ENCODE measurements around the gene NRN1L.
A peak's percentile ranks its signal among the peaks of the same experiment; 100 is the strongest.
"Not testable (repeated sequence)": the region's sequence is repeated elsewhere in the genome, so short reads cannot be mapped to it uniquely, and the experiment has no call there.

NRN1L gene

DNA sequence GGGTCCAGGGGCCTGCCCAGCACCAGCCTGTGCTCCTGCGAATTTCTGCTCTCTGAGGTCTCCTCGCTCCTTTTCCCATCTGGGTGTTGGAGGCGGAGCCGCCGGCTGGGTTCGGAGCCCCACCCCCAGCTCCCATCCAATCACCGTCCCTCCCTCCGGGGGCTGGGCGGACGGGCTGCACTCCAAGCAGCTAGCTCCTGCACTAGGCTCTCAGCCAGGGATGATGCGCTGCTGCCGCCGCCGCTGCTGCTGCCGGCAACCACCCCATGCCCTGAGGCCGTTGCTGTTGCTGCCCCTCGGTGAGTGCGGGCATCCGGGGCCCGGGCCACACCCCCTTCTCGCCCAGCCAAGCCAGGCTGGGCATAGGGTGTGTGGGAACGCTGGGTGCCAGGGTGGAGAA is at the start of gene NRN1L:
NRN1L (plus strand) TSS at position 202 of the 400 bp plus-strand sequence; CDS start at position 221, 19 bp downstream.
- DNase-seq = peak in 1 of 2 experiments; percentile 53

DNA sequence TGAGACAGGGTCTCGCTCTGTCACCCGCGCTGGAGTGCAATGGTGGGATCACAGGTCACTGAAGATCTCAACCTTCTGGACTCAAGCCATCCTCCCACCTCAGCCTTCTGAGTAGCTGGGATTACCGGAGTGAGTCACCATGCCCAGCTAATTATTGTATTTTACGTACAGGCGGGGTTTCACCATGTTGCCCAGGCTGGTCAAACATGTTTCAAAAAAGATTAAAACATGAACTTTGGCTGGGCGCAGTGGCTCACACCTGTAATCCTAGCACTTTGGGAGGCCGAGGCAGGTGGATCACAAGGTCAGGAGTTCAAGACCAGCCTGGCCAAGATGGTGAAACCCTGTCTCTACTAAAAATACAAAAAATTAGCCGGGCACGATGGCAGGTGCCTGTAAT is 47.5 kb upstream of the NRN1L start:
- not testable (repeated sequence) for DNase-seq

DNA sequence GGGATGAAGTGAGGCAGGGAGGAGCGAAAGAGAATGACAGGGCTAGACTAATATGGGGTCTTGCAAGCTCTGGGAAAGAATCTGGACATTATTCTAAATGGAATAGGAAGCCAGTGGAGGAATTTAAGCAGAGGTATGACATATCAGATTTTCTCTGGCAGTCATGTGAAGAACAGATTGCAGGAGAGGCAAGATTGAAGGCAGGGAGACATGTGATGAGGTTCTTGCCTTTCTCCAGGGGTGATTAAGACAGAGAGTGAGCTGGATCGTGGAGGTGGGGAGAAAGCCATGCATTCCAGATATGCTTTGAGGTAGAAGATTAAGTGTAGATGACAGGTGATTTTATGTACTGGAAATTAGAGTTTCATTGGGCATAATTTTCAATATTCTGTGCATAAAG is 46.9 kb upstream of the NRN1L start:
- no peak for DNase-seq

DNA sequence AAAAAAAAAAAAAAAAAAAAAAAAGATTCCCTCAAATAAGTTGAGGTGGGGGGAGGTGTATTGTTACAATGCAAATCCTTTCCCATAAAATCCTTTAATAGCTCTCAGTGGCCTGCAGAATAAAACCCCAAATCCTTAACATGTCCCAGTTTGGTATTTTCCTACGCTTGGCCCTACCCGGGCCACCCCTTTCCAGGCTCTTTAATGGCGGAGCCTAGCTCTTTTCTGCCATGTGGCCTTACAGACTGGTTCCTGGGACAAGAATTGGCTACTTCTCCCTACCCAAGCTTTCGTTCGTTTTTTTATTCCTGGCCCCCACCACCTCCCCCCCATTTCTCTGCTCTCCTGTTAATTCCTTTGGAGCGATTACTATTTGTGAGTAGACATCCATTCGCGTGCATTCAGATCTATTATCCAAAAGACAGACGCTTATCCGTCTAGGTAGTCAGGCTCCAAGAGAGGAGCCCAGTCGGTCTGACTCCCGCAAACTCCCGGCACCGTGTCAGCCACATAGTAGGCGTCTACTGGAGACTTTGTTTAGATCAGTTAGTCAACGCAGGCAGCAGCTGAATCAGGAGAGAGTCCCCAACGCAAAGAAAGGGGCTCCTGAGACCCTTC is 43.4 kb upstream of the NRN1L start:
- DNase-seq = no peak

DNA sequence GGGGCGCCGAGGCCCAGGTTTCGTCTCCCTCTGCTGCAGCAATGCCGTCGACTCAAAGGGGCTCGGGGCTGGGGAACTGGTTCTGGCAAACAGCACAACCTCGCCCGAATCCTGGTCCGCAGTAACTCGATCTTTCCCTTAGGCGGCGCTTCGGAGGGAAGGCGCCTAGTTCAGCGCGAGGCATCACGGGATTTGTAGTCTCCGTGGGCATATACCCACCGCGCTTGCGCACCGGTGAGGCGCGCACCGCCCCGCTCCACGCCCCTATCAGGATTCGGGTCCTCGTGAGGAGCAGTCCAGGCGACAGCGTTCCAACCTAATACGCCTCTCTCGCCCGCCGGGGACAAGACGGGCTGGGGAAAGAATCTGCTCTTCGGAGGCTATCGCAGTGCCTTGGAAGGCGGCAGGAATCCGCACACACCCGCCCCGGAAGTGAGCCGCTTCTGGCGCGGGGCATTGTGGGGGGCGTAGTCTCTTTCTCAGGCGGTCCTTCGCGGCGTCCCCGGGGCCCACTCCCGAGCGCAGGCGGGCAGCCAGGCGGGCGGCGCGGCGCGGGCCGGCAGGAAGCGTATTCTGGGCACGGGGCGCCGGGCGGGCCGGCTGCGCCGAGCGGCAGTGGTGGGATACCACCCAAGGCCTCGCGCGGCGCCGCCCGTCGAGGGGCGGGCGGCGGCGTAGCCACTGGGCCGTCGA is 42.7 kb upstream of the NRN1L start, which contains the start of gene THAP11:
THAP11 (plus strand) TSS at position 505 of the 693 bp plus-strand sequence. CDS start 235 bp downstream, outside the sequence.
- peak in 1 of 2 experiments; percentile 86 for DNase-seq

DNA sequence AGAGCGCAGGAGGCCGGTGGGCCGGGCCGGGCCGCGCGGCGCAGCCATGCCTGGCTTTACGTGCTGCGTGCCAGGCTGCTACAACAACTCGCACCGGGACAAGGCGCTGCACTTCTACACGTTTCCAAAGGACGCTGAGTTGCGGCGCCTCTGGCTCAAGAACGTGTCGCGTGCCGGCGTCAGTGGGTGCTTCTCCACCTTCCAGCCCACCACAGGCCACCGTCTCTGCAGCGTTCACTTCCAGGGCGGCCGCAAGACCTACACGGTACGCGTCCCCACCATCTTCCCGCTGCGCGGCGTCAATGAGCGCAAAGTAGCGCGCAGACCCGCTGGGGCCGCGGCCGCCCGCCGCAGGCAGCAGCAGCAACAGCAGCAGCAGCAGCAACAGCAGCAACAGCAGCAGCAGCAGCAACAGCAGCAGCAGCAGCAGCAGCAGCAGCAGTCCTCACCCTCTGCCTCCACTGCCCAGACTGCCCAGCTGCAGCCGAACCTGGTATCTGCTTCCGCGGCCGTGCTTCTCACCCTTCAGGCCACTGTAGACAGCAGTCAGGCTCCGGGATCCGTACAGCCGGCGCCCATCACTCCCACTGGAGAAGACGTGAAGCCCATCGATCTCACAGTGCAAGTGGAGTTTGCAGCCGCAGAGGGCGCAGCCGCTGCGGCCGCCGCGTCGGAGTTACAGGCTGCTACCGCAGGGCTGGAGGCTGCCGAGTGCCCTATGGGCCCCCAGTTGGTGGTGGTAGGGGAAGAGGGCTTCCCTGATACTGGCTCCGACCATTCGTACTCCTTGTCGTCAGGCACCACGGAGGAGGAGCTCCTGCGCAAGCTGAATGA is 42.0 kb upstream of the NRN1L start:
- no peak for DNase-seq

DNA sequence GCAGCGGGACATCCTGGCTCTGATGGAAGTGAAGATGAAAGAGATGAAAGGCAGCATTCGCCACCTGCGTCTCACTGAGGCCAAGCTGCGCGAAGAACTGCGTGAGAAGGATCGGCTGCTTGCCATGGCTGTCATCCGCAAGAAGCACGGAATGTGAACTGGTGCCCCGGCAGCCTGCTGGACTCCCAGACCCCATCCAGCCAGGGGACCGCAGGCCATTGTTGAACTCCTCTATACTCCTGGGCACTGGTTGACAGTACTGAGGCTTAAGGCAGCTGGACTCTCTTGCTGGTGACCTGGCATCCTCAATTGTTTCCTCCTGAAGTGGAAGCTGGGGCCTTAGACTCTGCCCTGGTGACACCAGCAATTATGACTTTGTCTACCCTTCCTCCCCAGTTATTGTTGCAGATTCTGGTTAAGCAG is 41.3 kb upstream of the NRN1L start:
- no peak for DNase-seq

DNA sequence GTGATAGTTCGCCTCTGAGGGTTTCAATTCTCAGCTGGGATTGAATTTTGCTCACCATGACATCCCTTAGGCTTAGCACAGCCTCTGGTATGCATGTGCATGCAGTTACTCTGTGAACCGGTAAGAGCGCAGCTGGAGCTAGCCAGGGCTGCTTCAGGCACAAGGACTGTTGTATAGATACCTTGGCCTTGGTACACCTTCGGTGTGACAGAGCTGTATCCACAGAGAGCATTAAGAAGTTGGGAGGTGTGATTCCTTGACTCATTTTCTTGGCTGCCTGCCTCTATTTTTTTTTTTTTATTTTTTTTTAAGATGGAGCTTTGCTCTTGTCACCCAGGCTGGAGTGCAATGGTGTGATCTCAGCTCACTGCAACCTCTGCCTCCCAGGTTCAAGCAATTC is 40.2 kb upstream of the NRN1L start:
- DNase-seq = no peak

DNA sequence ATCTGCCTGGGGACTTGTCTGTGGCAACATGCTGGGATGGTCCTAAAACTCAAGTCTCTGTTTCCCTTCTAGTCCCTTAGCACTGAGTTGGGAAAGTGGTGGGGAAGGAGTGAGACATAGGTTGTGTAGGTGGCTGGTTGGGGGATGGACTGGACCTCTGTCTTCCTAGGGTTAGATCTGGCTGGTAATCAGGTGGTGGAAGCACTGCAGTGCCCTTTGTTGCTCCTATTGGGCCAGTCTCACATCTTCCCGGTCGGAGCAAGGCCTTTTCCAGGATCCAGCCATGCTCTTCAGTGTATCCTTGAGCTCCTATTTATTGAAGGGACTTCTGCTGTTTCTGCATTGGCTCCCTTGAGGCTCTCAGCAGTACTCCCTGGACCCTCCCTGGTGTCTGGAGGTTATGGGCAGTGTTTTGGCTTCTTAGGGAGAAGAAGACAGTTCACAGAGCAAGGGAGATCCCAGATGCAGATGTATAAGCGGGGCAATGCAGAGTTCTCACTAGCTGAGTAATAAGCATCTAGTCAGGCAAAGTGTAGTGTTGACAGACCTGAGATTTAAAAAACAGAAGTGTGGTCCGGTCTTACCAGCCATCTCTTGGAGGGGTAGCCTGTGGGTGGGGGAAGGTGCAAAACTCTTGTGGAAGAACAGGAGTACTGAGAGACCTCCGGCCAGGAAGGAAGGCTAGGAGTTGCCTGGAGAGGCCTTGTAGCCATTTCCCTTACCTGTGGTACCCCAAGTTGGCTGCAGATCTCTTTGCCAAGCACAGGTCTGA is 39.2 kb upstream of the NRN1L start:
- DNase-seq = no peak

DNA sequence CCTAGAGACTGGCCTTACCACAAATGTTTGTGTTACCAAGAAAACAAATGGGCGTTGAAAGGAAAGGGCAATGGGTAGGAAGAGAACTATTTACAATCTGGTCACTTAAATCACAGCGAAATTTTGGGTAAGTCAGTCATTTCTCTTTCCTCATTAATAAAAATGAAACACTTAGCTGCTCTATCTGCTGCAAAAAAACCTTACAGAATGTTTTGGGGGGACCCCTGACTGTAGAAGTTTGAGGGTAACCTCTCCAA is 38.7 kb upstream of the NRN1L start:
- no peak for DNase-seq

DNA sequence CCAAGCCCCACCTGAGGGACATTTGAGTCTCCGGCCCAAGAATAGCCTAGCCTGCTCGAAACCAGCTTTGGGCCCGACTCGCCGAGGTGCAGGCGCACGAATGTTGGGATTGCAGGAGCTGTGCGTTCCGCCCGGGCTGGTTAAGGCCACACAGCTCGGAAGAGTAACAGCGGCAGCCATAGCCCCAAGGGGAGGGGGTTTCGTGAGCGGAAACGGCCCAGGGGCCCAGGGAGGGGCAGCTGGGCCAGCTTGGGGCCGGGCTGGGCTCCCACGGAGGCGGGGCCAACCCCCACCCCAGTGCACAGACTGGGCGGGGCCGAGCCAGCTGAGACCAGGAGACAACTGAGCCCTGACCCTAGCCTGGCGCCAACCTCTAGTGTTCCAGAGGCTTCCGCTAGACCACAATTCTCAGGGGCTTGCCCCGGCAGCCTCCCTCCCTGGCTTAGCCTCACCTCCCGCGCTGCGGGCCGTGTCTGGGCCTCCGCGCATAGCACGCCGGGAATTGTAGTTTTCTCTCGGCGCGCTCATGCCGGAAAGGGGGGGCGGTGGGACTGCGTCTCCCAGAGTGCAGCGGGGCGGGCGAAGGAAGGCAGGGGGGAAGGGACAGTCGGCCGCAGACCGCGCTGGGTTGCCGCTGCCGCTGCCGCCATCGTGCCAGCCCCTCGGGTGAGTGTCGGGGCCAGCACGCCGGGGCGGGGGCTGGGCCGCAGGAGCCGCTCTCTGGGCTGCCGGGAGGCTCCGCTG is 38.2 kb upstream of the NRN1L start, which contains the start of gene NUTF2:
NUTF2 (plus strand) TSS at position 614 of the 744 bp plus-strand sequence. CDS start 18,198 bp downstream, outside the sequence.
- DNase-seq = peak; percentile 38 to 65

DNA sequence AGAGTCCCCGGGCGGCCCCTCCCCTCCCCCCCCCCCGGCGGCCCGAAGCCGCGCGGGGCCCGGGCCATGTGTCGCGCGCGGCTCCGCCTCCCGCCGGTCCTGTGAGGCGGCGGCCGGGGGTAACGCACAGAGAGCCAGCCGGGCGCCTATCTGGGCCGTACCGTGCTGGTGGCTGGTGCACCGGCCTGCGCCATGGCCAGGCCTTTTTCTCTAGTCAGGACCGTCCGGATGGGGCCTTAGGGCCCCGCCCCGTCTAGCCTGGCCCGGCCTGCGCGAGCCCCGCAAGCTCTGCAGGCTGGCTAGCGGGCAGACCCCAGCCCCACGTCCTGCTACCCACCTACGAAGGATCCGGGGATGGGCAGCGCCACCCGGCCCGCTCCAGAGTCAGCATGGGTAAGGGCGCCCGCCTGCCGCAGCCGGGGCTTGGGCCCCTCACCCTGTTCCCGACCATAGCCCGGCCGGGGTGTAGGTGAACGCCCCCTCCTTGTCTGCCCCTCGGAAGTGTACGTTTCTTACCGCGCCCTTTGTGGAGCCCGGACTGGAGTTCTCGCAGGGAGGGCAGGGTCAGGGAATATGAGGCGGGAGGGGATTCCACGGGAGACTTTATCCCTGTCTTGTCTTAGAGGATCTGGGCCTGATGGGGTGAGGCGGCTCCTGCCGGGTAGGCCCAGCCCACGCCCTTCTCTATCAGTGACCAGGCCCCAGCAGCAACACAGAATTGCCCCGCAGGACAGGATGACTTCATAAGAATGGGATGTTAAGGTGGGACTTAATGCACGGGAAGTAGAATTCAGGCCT is 37.4 kb upstream of the NRN1L start, which contains the start of gene CENPT:
CENPT (minus strand) TSS at position 630 of the 798 bp plus-strand sequence. CDS start 13,834 bp downstream, outside the sequence.
- DNase-seq = no peak

DNA sequence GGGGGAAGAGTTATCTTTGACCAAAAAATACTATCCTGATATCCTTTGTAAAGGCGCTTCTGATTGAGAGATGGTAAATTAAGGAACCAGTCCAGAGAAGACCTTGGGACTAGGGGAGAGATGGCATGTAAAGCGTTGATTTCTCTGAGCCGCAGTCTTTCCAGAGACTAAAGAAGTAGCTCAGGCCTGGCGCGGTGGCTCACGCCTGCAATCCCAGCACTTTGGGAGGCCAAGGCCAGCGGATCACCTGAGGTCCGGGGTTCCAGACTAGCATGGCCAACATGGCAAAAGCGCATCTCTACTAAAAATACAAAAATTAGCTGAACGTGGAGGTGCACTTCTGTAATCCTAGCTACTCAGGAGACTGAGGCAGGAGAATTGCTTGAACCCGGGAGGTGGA is 36.6 kb upstream of the NRN1L start:
- no peak for DNase-seq

DNA sequence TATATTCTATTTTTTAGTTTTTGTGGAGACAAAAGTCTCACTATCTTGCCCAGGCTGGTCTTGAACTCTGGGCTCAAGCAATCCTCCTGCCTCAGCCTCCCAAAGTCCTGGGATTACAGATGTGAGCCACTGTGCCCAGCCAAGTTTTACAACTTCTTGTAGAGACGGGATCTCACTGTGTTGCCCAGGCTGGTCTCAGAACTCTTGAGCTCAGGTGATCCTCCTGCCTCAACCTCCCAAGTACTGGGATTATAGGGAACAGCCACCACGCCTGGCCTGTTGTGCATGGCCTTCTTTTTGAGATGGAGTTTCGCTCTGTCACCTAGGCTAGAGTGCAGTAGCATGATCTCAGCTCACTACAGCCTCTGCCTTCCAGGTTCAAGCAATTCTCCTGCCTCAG is 31.0 kb upstream of the NRN1L start:
- no peak for DNase-seq

DNA sequence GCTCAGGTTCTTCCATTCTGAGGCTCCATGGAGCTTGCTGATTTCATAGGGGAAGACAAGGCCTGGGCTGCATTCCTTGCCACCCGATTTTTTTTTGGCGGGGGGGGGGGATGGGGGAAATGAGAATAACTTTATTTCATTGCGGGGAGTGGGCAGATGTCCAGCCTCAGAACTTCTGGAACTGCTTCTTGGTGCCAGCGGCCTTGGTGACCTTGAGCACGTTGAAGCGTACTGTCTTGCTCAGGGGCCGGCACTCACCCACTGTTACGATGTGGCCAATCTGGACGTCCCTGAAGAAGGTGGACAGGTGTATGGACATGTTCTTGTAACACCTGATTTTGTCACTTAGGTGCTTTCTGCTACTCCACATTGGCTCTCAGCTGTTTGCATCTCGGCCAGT is 28.9 kb upstream of the NRN1L start:
- DNase-seq = no peak

DNA sequence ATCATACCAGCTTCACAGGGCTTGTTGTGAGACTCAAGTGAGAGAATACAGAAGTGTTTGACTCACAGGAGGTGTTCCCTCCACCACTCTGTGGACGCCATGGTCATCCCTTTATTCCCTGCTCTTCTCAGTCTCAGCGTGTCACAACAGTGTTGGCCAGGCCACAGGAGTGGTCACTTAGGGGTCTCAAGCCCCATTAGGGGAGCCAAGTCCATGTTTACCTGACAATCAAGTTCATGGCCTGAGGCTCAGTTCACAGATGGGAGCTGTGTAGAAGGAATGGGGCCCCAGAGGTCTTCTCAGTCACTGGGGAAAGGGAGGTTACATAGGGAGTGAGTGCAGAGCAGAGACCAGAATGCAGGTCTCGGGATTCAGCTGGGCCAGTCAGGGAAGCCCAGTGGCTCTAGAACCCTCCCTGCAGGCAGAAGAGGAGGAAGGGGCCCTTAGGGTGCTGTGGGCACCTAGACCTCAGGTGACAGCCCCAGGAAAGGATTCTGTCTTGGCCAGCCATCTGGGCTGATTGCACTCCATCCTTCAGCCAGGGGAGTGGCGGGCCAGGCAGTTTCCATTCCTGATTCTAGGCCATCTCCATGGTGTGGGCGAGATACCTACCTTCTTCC is 27.6 kb upstream of the NRN1L start:
- no peak for DNase-seq

DNA sequence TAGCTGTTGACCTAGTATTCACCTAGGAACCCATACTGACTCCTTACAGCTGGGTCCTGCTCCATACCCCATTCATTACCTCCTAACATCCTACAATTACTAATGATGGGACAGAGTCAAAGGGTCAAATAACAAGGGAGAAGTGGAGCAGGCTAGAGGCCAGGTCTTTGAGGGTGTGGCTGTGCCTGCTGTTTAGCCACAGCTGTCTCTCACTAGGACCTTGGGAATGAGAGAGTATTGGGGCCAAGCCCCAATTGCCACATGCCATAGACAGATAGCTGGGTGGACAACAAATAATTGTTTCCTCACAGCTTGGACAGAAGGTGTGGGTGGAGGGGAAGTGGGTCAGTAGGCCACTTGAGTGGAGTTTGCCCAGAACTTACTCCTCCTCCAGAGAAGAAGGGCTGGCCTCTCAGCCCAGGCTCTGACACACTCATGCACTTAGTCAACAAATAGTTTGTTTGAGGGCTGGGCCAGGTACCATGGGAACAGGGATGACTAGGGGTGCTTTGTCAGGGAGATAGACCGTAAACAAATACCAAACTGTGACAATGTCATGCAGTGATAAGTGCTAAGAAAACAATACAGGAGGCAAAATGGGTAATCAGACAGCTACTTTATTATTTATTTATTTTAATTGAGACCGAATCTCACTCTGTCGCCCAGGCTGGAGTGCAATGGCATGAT is 27.0 kb upstream of the NRN1L start:
- DNase-seq = no peak

DNA sequence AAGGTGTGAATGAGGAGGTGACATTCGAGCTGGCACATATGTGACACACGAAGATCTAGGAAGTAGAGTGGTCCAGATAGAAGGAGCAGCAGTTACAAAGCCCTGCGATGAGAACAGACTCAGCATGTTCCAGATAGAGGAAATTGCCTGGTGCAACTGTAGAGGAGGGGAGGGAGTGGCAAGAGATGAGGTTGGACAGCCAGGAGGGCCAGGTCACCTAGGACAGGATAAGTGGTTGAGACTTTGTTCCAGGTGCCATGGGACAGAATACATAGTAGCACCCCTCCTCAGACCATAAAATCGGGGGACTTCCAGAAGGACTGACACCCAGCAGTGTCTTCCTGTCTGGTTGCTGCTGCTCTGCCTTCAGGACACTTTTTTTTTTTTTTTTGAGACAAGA is 26.2 kb upstream of the NRN1L start:
- DNase-seq = no peak

DNA sequence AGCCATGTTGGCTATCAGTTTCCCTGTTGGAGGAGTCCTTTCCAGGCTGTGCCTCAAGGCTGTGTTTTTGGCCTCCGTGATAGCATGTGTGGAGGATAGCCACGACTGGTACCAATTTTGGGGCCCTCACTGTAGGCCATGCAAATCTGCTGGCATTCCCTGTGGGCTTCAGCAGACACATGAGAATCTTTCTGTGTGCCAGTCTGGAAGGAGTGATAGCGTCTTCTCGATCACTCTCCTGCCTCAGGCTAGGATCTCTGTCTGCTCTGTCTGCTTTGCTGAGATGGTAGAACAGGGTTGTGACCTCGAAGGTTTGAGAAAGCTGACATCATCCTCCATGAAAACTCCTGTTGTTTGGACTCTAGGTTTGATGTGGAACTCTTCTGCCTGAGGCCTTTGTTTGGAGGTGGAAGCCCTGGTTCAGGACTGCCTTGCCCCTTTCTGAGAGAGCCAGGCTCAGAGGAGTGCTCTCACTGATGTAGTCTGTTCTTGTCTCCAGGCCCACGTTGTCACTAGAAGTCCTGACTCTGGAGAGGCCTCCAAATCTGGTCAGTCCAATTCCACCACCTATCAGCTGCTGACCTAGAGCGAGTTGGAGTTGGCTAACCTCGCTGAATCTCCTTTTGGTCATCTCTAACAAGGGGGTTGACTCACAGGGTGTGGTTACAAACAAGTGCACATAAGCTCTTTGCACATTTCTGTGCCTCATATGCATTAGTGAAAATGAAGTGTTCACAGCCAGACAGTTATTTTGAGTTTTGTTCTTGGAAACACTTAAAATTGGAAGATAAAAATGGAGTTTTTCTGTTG is 23.9 kb upstream of the NRN1L start:
- DNase-seq = no peak

Data from cerebellar nuclear complex (tissue), 1 donor.